ENCODE measurements around the gene SURF4.
A peak's percentile ranks its signal among the peaks of the same experiment; 100 is the strongest.
"Not testable (repeated sequence)": the region's sequence is repeated elsewhere in the genome, so short reads cannot be mapped to it uniquely, and the experiment has no call there.

Gene SURF4

GRCh38 chr9:133344071-133344470 is 31.8 kb downstream of the SURF4 start:
- no peak overlapping the region for H3K4me3 Mint-ChIP-seq
- H3K9me3 Mint-ChIP-seq (ENCODE audit: low read depth): no peaks in the 10 kb centered on the region
- H3K4me1 Mint-ChIP-seq (ENCODE audit: low read depth): peaks cover 37% of the 10 kb centered on the region
- H3K27me3 Mint-ChIP-seq: no peaks in the 10 kb centered on the region
- H3K36me3 Mint-ChIP-seq: peaks cover 10% of the 10 kb centered on the region
- no peak overlapping the region for H3K27ac Mint-ChIP-seq

- Mint-ChIP-seq H3K36me3 (peaks cover 7% of the 10 kb centered on the region), H3K9me3 (ENCODE audit: low read depth) (no peaks in the 10 kb centered on the region), H3K4me1 (ENCODE audit: low read depth) (peaks cover 39% of the 10 kb centered on the region), H3K27ac (no peak overlapping the region), H3K27me3 (no peaks in the 10 kb centered on the region), H3K4me3 (no peak overlapping the region)
Observed at GRCh38 chr9:133342570-133342969, 33.3 kb downstream of the SURF4 start.

GRCh38 chr9:133342069-133342406 is 33.8 kb downstream of the SURF4 start:
- no peak overlapping the region for H3K4me3 Mint-ChIP-seq

GRCh38 chr9:133341369-133342068 is 34.3 kb downstream of the SURF4 start:
- H3K27ac Mint-ChIP-seq: no peak overlapping the region
- H3K4me3 Mint-ChIP-seq: no peak overlapping the region
- peaks cover 32% of the 10 kb centered on the region for H3K4me1 Mint-ChIP-seq (ENCODE audit: low read depth)
- no peaks in the 10 kb centered on the region for H3K27me3 Mint-ChIP-seq
- no peaks in the 10 kb centered on the region for H3K9me3 Mint-ChIP-seq (ENCODE audit: low read depth)
- H3K36me3 Mint-ChIP-seq: peaks cover 7% of the 10 kb centered on the region

More at GRCh38 chr9:133342069-133342406, 33.8 kb downstream of the SURF4 start:
- no peaks in the 10 kb centered on the region for H3K27me3 Mint-ChIP-seq
- H3K36me3 Mint-ChIP-seq: peaks cover 7% of the 10 kb centered on the region
- no peaks in the 10 kb centered on the region for H3K9me3 Mint-ChIP-seq (ENCODE audit: low read depth)
- peaks cover 37% of the 10 kb centered on the region for H3K4me1 Mint-ChIP-seq (ENCODE audit: low read depth)
- no peak overlapping the region for H3K27ac Mint-ChIP-seq

GRCh38 chr9:133340916-133341315 is 34.9 kb downstream of the SURF4 start:
- Mint-ChIP-seq H3K4me3 (peak overlapping the region; percentile 27), H3K36me3 (peaks cover 7% of the 10 kb centered on the region), H3K27ac (peak overlapping the region; percentile 83), H3K4me1 (ENCODE audit: low read depth) (peaks cover 27% of the 10 kb centered on the region), H3K27me3 (no peaks in the 10 kb centered on the region), H3K9me3 (ENCODE audit: low read depth) (no peaks in the 10 kb centered on the region)

- H3K9me3 Mint-ChIP-seq (ENCODE audit: low read depth): no peaks in the 10 kb centered on the region
- no peaks in the 10 kb centered on the region for H3K27me3 Mint-ChIP-seq
- H3K4me1 Mint-ChIP-seq (ENCODE audit: low read depth): peaks cover 29% of the 10 kb centered on the region
- peaks cover 7% of the 10 kb centered on the region for H3K36me3 Mint-ChIP-seq
- H3K27ac Mint-ChIP-seq: peak overlapping the region; percentile 83
- no peak overlapping the region for H3K4me3 Mint-ChIP-seq
Observed at GRCh38 chr9:133340256-133340655, 35.6 kb downstream of the SURF4 start.

- no peak overlapping the region for H3K4me3 Mint-ChIP-seq
- peak overlapping the region; percentile 83 for H3K27ac Mint-ChIP-seq
- peaks cover 31% of the 10 kb centered on the region for H3K4me1 Mint-ChIP-seq (ENCODE audit: low read depth)
- H3K36me3 Mint-ChIP-seq: peaks cover 7% of the 10 kb centered on the region
- no peaks in the 10 kb centered on the region for H3K9me3 Mint-ChIP-seq (ENCODE audit: low read depth)
- no peaks in the 10 kb centered on the region for H3K27me3 Mint-ChIP-seq
Observed at GRCh38 chr9:133339641-133340040, 36.2 kb downstream of the SURF4 start.

GRCh38 chr9:133335924-133336811 is 39.7 kb downstream of the SURF4 start, which contains the start of gene SURF6:
Gene SURF6, minus strand, starts transcription at chr9:133336188. Its CDS starts 56 bp downstream, at chr9:133336132.
- Mint-ChIP-seq H3K27me3 (no peaks in the 10 kb centered on the region), H3K4me1 (ENCODE audit: low read depth) (peaks cover 37% of the 10 kb centered on the region), H3K27ac (peak within 1 kb of the TSS; percentile 93), H3K36me3 (peaks cover 7% of the 10 kb centered on the region), H3K4me3 (peak within 1 kb of the TSS; percentile 95), H3K9me3 (ENCODE audit: low read depth) (no peaks in the 10 kb centered on the region)

- not testable (repeated sequence) for H3K36me3 Mint-ChIP-seq; H3K9me3 Mint-ChIP-seq (ENCODE audit: low read depth); H3K27me3 Mint-ChIP-seq
- Mint-ChIP-seq H3K4me3 (peak overlapping the region; percentile 95), H3K4me1 (ENCODE audit: low read depth) (peaks cover 27% of the 10 kb centered on the region), H3K27ac (peak overlapping the region; percentile 50)
Observed at GRCh38 chr9:133334888-133335287, 41.0 kb downstream of the SURF4 start.

GRCh38 chr9:133334161-133334560 is 41.7 kb downstream of the SURF4 start:
- Mint-ChIP-seq H3K4me1 (ENCODE audit: low read depth) (peaks cover 22% of the 10 kb centered on the region), H3K27me3 (no peaks in the 10 kb centered on the region), H3K9me3 (ENCODE audit: low read depth) (no peaks in the 10 kb centered on the region), H3K27ac (peak overlapping the region; percentile 54), H3K4me3 (peak overlapping the region; percentile 95), H3K36me3 (peaks cover 2% of the 10 kb centered on the region)

GRCh38 chr9:133333566-133333965 is 42.3 kb downstream of the SURF4 start:
- Mint-ChIP-seq H3K27ac (peak overlapping the region; percentile 54), H3K9me3 (ENCODE audit: low read depth) (no peaks in the 10 kb centered on the region), H3K4me3 (peak overlapping the region; percentile 95), H3K4me1 (ENCODE audit: low read depth) (peaks cover 26% of the 10 kb centered on the region), H3K36me3 (no peaks in the 10 kb centered on the region), H3K27me3 (no peaks in the 10 kb centered on the region)

GRCh38 chr9:133333011-133333410 is 42.8 kb downstream of the SURF4 start:
- Mint-ChIP-seq H3K9me3 (ENCODE audit: low read depth) (no peaks in the 10 kb centered on the region), H3K4me1 (ENCODE audit: low read depth) (peaks cover 26% of the 10 kb centered on the region), H3K27ac (no peak overlapping the region), H3K36me3 (no peaks in the 10 kb centered on the region), H3K27me3 (no peaks in the 10 kb centered on the region), H3K4me3 (peak overlapping the region; percentile 53)

GRCh38 chr9:133332381-133332730 is 43.5 kb downstream of the SURF4 start:
- Mint-ChIP-seq H3K4me3 (no peak overlapping the region), H3K4me1 (ENCODE audit: low read depth) (peaks cover 24% of the 10 kb centered on the region), H3K36me3 (no peaks in the 10 kb centered on the region), H3K27ac (no peak overlapping the region), H3K27me3 (no peaks in the 10 kb centered on the region), H3K9me3 (ENCODE audit: low read depth) (no peaks in the 10 kb centered on the region)

- peaks cover 24% of the 10 kb centered on the region for H3K4me1 Mint-ChIP-seq (ENCODE audit: low read depth)
- H3K4me3 Mint-ChIP-seq: no peak overlapping the region
- H3K36me3 Mint-ChIP-seq: no peaks in the 10 kb centered on the region
- no peaks in the 10 kb centered on the region for H3K27me3 Mint-ChIP-seq
- no peaks in the 10 kb centered on the region for H3K9me3 Mint-ChIP-seq (ENCODE audit: low read depth)
- no peak overlapping the region for H3K27ac Mint-ChIP-seq
Observed at GRCh38 chr9:133331641-133332380, 44.0 kb downstream of the SURF4 start.

- no peak overlapping the region for H3K4me3 Mint-ChIP-seq
- no peaks in the 10 kb centered on the region for H3K36me3 Mint-ChIP-seq
- H3K9me3 Mint-ChIP-seq (ENCODE audit: low read depth): no peaks in the 10 kb centered on the region
- no peaks in the 10 kb centered on the region for H3K27me3 Mint-ChIP-seq
- H3K4me1 Mint-ChIP-seq (ENCODE audit: low read depth): peaks cover 22% of the 10 kb centered on the region
- no peak overlapping the region for H3K27ac Mint-ChIP-seq
Observed at GRCh38 chr9:133331221-133331620, 44.6 kb downstream of the SURF4 start.

All from activated naive CD8-positive, alpha-beta T cell (primary cell).